Activated T-helper 1 cell treated with anti-CD3 and anti-CD28 coated beads, Interleukin-12 subunit alpha, Interleukin-12 subunit beta, Interleukin-2, Interleukin-4 antibody, amounts not matched to agents 30 ng/mL and 10 ng/mL and 1 ng/mL, durations not matched to agents 14 hours and 24 hours and 36 hours (primary cell): ENCODE results near the gene CCHCR1. TPM values are rescaled to one million over a fixed set of nuclear protein-coding genes. Genes with fewer than 3 reads are reported as not detected.
"Not testable (repeated sequence)": the region's sequence is repeated elsewhere in the genome, so short reads cannot be mapped to it uniquely, and the experiment has no call there.

Experiments
- DNase-seq: peaks from one replicate; pipeline ENCODE4 v3.0.0; 2021; ENCODE audit warnings: low spot score
- H3K27ac Mint-ChIP-seq: one replicate; pipeline ENCODE4 v1.8.0; 2021; ENCODE audit warnings: mild to moderate bottlenecking, mixed read lengths
- H3K27me3 Mint-ChIP-seq: one replicate; pipeline ENCODE4 v1.8.0; 2022; ENCODE audit warnings: mild to moderate bottlenecking, moderate library complexity, mixed read lengths; ENCODE audit not compliant: insufficient read depth
- H3K36me3 Mint-ChIP-seq: one replicate; pipeline ENCODE4 v1.8.0; 2021; ENCODE audit warnings: low read depth, mixed read lengths
- H3K4me1 Mint-ChIP-seq: one replicate; pipeline ENCODE4 v1.8.0; 2021; ENCODE audit warnings: low read depth, mixed read lengths
- H3K4me3 Mint-ChIP-seq: one replicate; pipeline ENCODE4 v1.8.0; 2021; ENCODE audit warnings: mild to moderate bottlenecking, moderate library complexity, mixed read lengths
- H3K9me3 Mint-ChIP-seq: one replicate; pipeline ENCODE4 v1.8.0; 2021; ENCODE audit warnings: mixed read lengths
- intact Hi-C: fragments of 100-400 bp; cut with micrococcal nuclease; formaldehyde crosslinking; loops from one replicate; pipeline ENCODE4 v1.15.1; 2024
- total RNA-seq: library from RNA; stranded (reverse); gene quantifications from 2 replicates; pipeline ENCODE4 v1.2.3, GENCODE V29; 2022

Gene CCHCR1
- total RNA-seq, 1 donor from 2014 or later: 50.9 TPM

GRCh38 chr6:31178143-31179041 is 20.8 kb upstream of the CCHCR1 start:
- Mint-ChIP-seq H3K4me1 (peaks cover 13% of the 10 kb centered on the region), H3K9me3 (no peaks in the 10 kb centered on the region), H3K4me3 (no peak overlapping the region), H3K36me3 (no peaks in the 10 kb centered on the region), H3K27ac (peak overlapping the region; percentile 7), H3K27me3 (no peaks in the 10 kb centered on the region)
- no peak for DNase-seq
- intact Hi-C loops: no loop called here

GRCh38 chr6:31175971-31176370 is 18.4 kb upstream of the CCHCR1 start:
- no peak for DNase-seq
- Mint-ChIP-seq H3K27me3 (no peaks in the 10 kb centered on the region), H3K9me3 (no peaks in the 10 kb centered on the region), H3K4me3 (no peak overlapping the region), H3K4me1 (peaks cover 13% of the 10 kb centered on the region), H3K36me3 (no peaks in the 10 kb centered on the region), H3K27ac (no peak overlapping the region)
- intact Hi-C loops: no loop called here

- Mint-ChIP-seq H3K27me3 (no peaks in the 10 kb centered on the region), H3K4me3 (no peak overlapping the region), H3K4me1 (peaks cover 13% of the 10 kb centered on the region), H3K9me3 (no peaks in the 10 kb centered on the region), H3K36me3 (no peaks in the 10 kb centered on the region), H3K27ac (no peak overlapping the region)
- intact Hi-C loops: no loop called here
- DNase-seq: no peak
Observed at GRCh38 chr6:31174378-31174777, 16.8 kb upstream of the CCHCR1 start.

GRCh38 chr6:31173406-31173805 is 15.8 kb upstream of the CCHCR1 start:
- H3K4me1 Mint-ChIP-seq: peaks cover 3% of the 10 kb centered on the region
- intact Hi-C loops: no loop called here
- H3K27ac Mint-ChIP-seq: no peak overlapping the region
- DNase-seq: no peak
- no peaks in the 10 kb centered on the region for H3K9me3 Mint-ChIP-seq
- H3K27me3 Mint-ChIP-seq: no peaks in the 10 kb centered on the region
- H3K4me3 Mint-ChIP-seq: no peak overlapping the region
- H3K36me3 Mint-ChIP-seq: no peaks in the 10 kb centered on the region

- no peaks in the 10 kb centered on the region for H3K27me3 Mint-ChIP-seq
- intact Hi-C loops: no loop called here
- DNase-seq: no peak
- no peak overlapping the region for H3K4me3 Mint-ChIP-seq
- no peaks in the 10 kb centered on the region for H3K36me3 Mint-ChIP-seq
- no peak overlapping the region for H3K27ac Mint-ChIP-seq
- no peaks in the 10 kb centered on the region for H3K4me1 Mint-ChIP-seq
- no peaks in the 10 kb centered on the region for H3K9me3 Mint-ChIP-seq
Observed at GRCh38 chr6:31172973-31173384, 15.4 kb upstream of the CCHCR1 start.

- Mint-ChIP-seq H3K27ac (no peak overlapping the region), H3K4me3 (no peak overlapping the region), H3K4me1 (no peaks in the 10 kb centered on the region), H3K9me3 (no peaks in the 10 kb centered on the region), H3K36me3 (no peaks in the 10 kb centered on the region), H3K27me3 (no peaks in the 10 kb centered on the region)
- intact Hi-C loops: no loop called here
- DNase-seq: no peak
Observed at GRCh38 chr6:31171931-31172905, 14.6 kb upstream of the CCHCR1 start.

- no peaks in the 10 kb centered on the region for H3K4me1 Mint-ChIP-seq
- DNase-seq: no peak
- no peak overlapping the region for H3K27ac Mint-ChIP-seq
- intact Hi-C loops: no loop called here
- H3K4me3 Mint-ChIP-seq: no peak overlapping the region
- peaks cover 2% of the 10 kb centered on the region for H3K36me3 Mint-ChIP-seq
- no peaks in the 10 kb centered on the region for H3K27me3 Mint-ChIP-seq
- no peaks in the 10 kb centered on the region for H3K9me3 Mint-ChIP-seq
Observed at GRCh38 chr6:31170987-31171671, 13.5 kb upstream of the CCHCR1 start.

- Mint-ChIP-seq H3K36me3 (peaks cover 2% of the 10 kb centered on the region), H3K4me1 (no peaks in the 10 kb centered on the region), H3K27ac (no peak within 1 kb of the TSS), H3K9me3 (no peaks in the 10 kb centered on the region), H3K27me3 (no peaks in the 10 kb centered on the region), H3K4me3 (no peak within 1 kb of the TSS)
- DNase-seq: no peak
- intact Hi-C loops: no loop called here
Observed at GRCh38 chr6:31170600-31170881, 12.9 kb upstream of the CCHCR1 start, which contains the start of gene POU5F1. TSS of gene POU5F1 (minus strand) at chr6:31170682. CDS start at chr6:31170620, 62 bp downstream.

GRCh38 chr6:31169858-31170599 is 12.4 kb upstream of the CCHCR1 start:
- H3K4me3 Mint-ChIP-seq, DNase-seq, H3K9me3 Mint-ChIP-seq, H3K36me3 Mint-ChIP-seq, H3K27ac Mint-ChIP-seq, H3K4me1 Mint-ChIP-seq, H3K27me3 Mint-ChIP-seq, intact Hi-C loops: not testable (repeated sequence)

GRCh38 chr6:31169123-31169857 is 11.7 kb upstream of the CCHCR1 start:
- H3K9me3 Mint-ChIP-seq: no peaks in the 10 kb centered on the region
- intact Hi-C loops: no loop called here
- peaks cover 9% of the 10 kb centered on the region for H3K4me1 Mint-ChIP-seq
- peaks cover 4% of the 10 kb centered on the region for H3K36me3 Mint-ChIP-seq
- no peaks in the 10 kb centered on the region for H3K27me3 Mint-ChIP-seq
- DNase-seq: no peak
- no peak overlapping the region for H3K27ac Mint-ChIP-seq
- H3K4me3 Mint-ChIP-seq: no peak overlapping the region

GRCh38 chr6:31168606-31169005 is 11.0 kb upstream of the CCHCR1 start:
- no peak for DNase-seq
- Mint-ChIP-seq H3K27me3 (no peaks in the 10 kb centered on the region), H3K4me3 (no peak overlapping the region), H3K9me3 (no peaks in the 10 kb centered on the region), H3K36me3 (peaks cover 4% of the 10 kb centered on the region), H3K4me1 (peaks cover 9% of the 10 kb centered on the region), H3K27ac (peak overlapping the region; percentile 16)
- intact Hi-C loops: no loop called here

GRCh38 chr6:31165986-31166385 is 8.4 kb upstream of the CCHCR1 start:
- peaks cover 16% of the 10 kb centered on the region for H3K4me1 Mint-ChIP-seq
- H3K27me3 Mint-ChIP-seq: no peaks in the 10 kb centered on the region
- no peak overlapping the region for H3K27ac Mint-ChIP-seq
- peaks cover 13% of the 10 kb centered on the region for H3K36me3 Mint-ChIP-seq
- no peaks in the 10 kb centered on the region for H3K9me3 Mint-ChIP-seq
- intact Hi-C loops: no loop called here
- no peak for DNase-seq
- H3K4me3 Mint-ChIP-seq: no peak overlapping the region
